Measurements from ENCODE around the gene SPRR3.

The SPRR3 gene

DNA sequence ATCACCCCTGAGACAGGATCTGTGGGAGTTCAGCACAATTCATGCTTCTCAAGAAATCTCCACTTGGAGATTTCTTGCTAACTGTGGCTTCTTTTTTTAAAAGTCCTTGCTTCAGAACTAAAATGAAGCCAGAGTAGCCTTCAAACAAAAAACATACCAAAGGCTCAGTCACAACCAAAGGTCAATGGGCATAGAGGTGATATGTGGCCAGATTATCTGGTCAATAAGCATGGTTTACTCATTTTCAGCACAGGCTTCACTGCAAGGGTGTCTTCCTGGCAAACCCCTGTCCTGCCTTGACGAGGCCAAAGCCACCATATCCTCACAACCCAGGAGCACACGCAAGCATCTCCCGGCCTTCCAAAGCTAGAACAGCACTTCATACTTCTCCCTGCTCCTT lies 42.3 kb upstream of the SPRR3 start:
- no peak overlapping the region for H3K18ac ChIP-seq (ENCODE audit: low read depth in 1 of 2, low read length in 2 of 2)
- no peak overlapping the region for H3K9ac ChIP-seq (ENCODE audit: low read length)
- H4K91ac ChIP-seq (ENCODE audit: low read length) = no peak overlapping the region
- H3K4me2 ChIP-seq (ENCODE audit: low read length, poor library complexity, severe bottlenecking) = no peak overlapping the region
- no peak overlapping the region for H3K4me3 ChIP-seq (ENCODE audit: insufficient read depth in 1 of 2, low read depth in 1 of 2, low read length in 2 of 2)
- H3K27me3 ChIP-seq (ENCODE audit: control insufficient read depth in 1 of 2, insufficient read depth in 1 of 2, low read length in 2 of 2) = no peaks in the 10 kb centered on the region
- H3K14ac ChIP-seq (ENCODE audit: low read length in 2 of 2) = no peak overlapping the region
- H3K9me3 ChIP-seq (ENCODE audit: control insufficient read depth, low read length) = no peaks in the 10 kb centered on the region
- no CpG with 5 or more reads among the region's 3 CpGs for WGBS
- no peak overlapping the region for H3K23ac ChIP-seq (ENCODE audit: low read length in 2 of 2)
- H2AK5ac ChIP-seq (ENCODE audit: low read length, severe bottlenecking) = no peak overlapping the region
- H3K79me1 ChIP-seq (replicated peaks; ENCODE audit: low read length, poor library complexity, severe bottlenecking) = no peaks in the 10 kb centered on the region
- H3K4ac ChIP-seq (ENCODE audit: low read depth in 1 of 2, low read length in 2 of 2) = no peak overlapping the region
- no peak overlapping the region for H4K8ac ChIP-seq (ENCODE audit: low read length)
- H2BK5ac ChIP-seq (ENCODE audit: low read depth, low read length, poor library complexity, severe bottlenecking) = no peak overlapping the region
- no peaks in the 10 kb centered on the region for H3K4me1 ChIP-seq (ENCODE audit: control insufficient read depth, insufficient read depth, low read depth, low read length)
- no peak overlapping the region for H2AFZ ChIP-seq (ENCODE audit: low read depth, low read length)
- DNase-seq = no peak
- H3K36me3 ChIP-seq (ENCODE audit: control insufficient read depth in 1 of 2, insufficient read depth in 2 of 2, low read depth in 1 of 2, low read length in 2 of 2) = no peaks in the 10 kb centered on the region
- no peak overlapping the region for H2BK120ac ChIP-seq (ENCODE audit: low read depth, low read length)
- H2BK12ac ChIP-seq (ENCODE audit: low read length in 2 of 2) = no peak overlapping the region
- H2BK15ac ChIP-seq (ENCODE audit: low read depth, poor library complexity, severe bottlenecking) = no peak overlapping the region
- no peak overlapping the region for H3K27ac ChIP-seq (ENCODE audit: low read length, poor library complexity, severe bottlenecking)

DNA sequence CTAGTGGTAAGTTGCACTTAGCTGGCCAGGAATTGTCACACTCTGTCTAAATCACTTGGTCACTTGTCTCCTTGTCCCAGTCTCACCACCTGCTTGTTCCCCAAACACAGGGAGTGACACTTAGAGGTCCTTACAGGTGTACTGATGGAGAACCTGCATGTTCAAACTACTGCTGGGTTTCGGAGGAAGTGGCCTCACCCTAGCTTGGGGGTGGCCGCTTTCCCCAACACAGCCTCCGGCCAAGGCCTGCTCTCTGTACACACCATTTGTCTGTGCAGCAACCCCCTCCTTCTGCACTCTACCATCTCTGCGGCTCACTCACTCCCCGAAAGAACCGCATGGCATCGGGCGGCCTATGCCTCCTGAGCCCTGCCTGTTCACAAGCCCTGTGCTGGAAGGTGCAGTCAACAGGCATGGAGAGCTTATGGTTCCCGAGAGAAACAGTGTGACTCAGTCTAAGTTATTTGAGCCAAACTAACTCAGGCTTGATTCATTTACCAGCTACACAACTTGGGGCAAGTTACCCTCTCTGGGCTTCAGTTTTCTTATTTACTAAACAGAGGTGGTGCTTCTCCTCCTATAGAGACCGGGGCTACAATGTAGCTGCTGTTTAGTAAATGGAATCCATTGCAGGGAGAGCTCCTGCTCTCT lies 41.6 kb upstream of the SPRR3 start:
- WGBS = 85% methylated on average over 10 of the region's 10 CpGs
- no peak for DNase-seq
- no peak overlapping the region for H3K23ac ChIP-seq (ENCODE audit: low read length in 2 of 2)
- H3K79me1 ChIP-seq (replicated peaks; ENCODE audit: low read length, poor library complexity, severe bottlenecking) = no peaks in the 10 kb centered on the region
- H3K18ac ChIP-seq (ENCODE audit: low read depth in 1 of 2, low read length in 2 of 2) = no peak overlapping the region
- no peak overlapping the region for H2BK15ac ChIP-seq (ENCODE audit: low read depth, poor library complexity, severe bottlenecking)
- no peak overlapping the region for H2BK5ac ChIP-seq (ENCODE audit: low read depth, low read length, poor library complexity, severe bottlenecking)
- no peak overlapping the region for H3K14ac ChIP-seq (ENCODE audit: low read length in 2 of 2)
- no peak overlapping the region for H2BK120ac ChIP-seq (ENCODE audit: low read depth, low read length)
- no peak overlapping the region for H2AFZ ChIP-seq (ENCODE audit: low read depth, low read length)
- H3K27me3 ChIP-seq (ENCODE audit: control insufficient read depth in 1 of 2, insufficient read depth in 1 of 2, low read length in 2 of 2) = no peaks in the 10 kb centered on the region
- no peaks in the 10 kb centered on the region for H3K9me3 ChIP-seq (ENCODE audit: control insufficient read depth, low read length)
- no peak overlapping the region for H3K27ac ChIP-seq (ENCODE audit: low read length, poor library complexity, severe bottlenecking)
- H3K9ac ChIP-seq (ENCODE audit: low read length) = no peak overlapping the region
- no peak overlapping the region for H3K4ac ChIP-seq (ENCODE audit: low read depth in 1 of 2, low read length in 2 of 2)
- H4K8ac ChIP-seq (ENCODE audit: low read length) = no peak overlapping the region
- no peak overlapping the region for H3K4me2 ChIP-seq (ENCODE audit: low read length, poor library complexity, severe bottlenecking)
- H3K36me3 ChIP-seq (ENCODE audit: control insufficient read depth in 1 of 2, insufficient read depth in 2 of 2, low read depth in 1 of 2, low read length in 2 of 2) = no peaks in the 10 kb centered on the region
- no peak overlapping the region for H4K91ac ChIP-seq (ENCODE audit: low read length)
- H3K4me1 ChIP-seq (ENCODE audit: control insufficient read depth, insufficient read depth, low read depth, low read length) = no peaks in the 10 kb centered on the region
- no peak overlapping the region for H2BK12ac ChIP-seq (ENCODE audit: low read length in 2 of 2)
- no peak overlapping the region for H2AK5ac ChIP-seq (ENCODE audit: low read length, severe bottlenecking)
- no peak overlapping the region for H3K4me3 ChIP-seq (ENCODE audit: insufficient read depth in 1 of 2, low read depth in 1 of 2, low read length in 2 of 2)

DNA sequence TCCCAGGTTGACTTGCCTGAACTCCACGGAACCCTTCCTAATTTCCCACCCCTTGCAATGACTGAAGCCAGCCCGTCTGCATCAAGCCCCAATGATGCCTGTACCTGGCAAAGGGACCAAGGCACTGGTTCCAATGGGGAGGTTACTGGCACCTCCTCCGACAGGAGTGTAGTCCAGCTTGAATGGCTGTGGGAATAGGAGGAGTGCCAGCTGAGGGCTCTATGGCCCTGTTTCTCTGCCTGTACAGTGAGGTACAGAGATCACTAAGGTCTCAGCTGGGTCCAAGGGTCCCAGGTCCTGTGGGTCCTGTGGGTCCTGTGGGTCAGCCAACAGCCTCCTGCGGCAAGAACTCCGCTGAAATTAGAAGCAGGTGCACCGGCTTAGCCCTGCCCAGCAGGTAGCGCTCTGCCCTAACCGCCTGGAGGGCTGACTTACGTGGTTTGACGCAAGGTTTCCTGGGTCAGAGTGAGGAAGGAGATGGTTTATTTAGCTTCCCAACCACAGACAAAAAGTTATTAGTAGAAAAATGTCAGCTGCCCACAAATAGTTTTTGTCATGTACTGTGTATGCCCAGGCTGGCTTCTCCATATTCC lies 41.0 kb upstream of the SPRR3 start:
- Histone ChIP-seq H3K4me2 (ENCODE audit: low read length, poor library complexity, severe bottlenecking) (no peak overlapping the region), H2BK12ac (ENCODE audit: low read length in 2 of 2) (no peak overlapping the region), H2AFZ (ENCODE audit: low read depth, low read length) (no peak overlapping the region), H4K8ac (ENCODE audit: low read length) (no peak overlapping the region), H3K79me1 (replicated peaks; ENCODE audit: low read length, poor library complexity, severe bottlenecking) (no peaks in the 10 kb centered on the region), H3K9ac (ENCODE audit: low read length) (no peak overlapping the region), H3K27me3 (ENCODE audit: control insufficient read depth in 1 of 2, insufficient read depth in 1 of 2, low read length in 2 of 2) (no peaks in the 10 kb centered on the region), H3K4me3 (ENCODE audit: insufficient read depth in 1 of 2, low read depth in 1 of 2, low read length in 2 of 2) (no peak overlapping the region), H2BK5ac (ENCODE audit: low read depth, low read length, poor library complexity, severe bottlenecking) (no peak overlapping the region), H3K14ac (ENCODE audit: low read length in 2 of 2) (no peak overlapping the region), H3K18ac (ENCODE audit: low read depth in 1 of 2, low read length in 2 of 2) (no peak overlapping the region), H2BK120ac (ENCODE audit: low read depth, low read length) (no peak overlapping the region), H3K36me3 (ENCODE audit: control insufficient read depth in 1 of 2, insufficient read depth in 2 of 2, low read depth in 1 of 2, low read length in 2 of 2) (no peaks in the 10 kb centered on the region), H3K27ac (ENCODE audit: low read length, poor library complexity, severe bottlenecking) (no peak overlapping the region), H4K91ac (ENCODE audit: low read length) (no peak overlapping the region), H3K4ac (ENCODE audit: low read depth in 1 of 2, low read length in 2 of 2) (no peak overlapping the region), H3K4me1 (ENCODE audit: control insufficient read depth, insufficient read depth, low read depth, low read length) (no peaks in the 10 kb centered on the region), H3K23ac (ENCODE audit: low read length in 2 of 2) (no peak overlapping the region), H2AK5ac (ENCODE audit: low read length, severe bottlenecking) (no peak overlapping the region), H3K9me3 (ENCODE audit: control insufficient read depth, low read length) (no peaks in the 10 kb centered on the region), H2BK15ac (ENCODE audit: low read depth, poor library complexity, severe bottlenecking) (no peak overlapping the region)
- no peak for DNase-seq
- WGBS = 70% methylated on average over 6 of the region's 10 CpGs

GRCh38 chr1:152961226-152961891 lies 40.2 kb upstream of the SPRR3 start:
- H3K9ac ChIP-seq (ENCODE audit: low read length) = no peak overlapping the region
- H4K91ac ChIP-seq (ENCODE audit: low read length) = no peak overlapping the region
- H3K27me3 ChIP-seq (ENCODE audit: control insufficient read depth in 1 of 2, insufficient read depth in 1 of 2, low read length in 2 of 2) = no peaks in the 10 kb centered on the region
- no peak overlapping the region for H2BK15ac ChIP-seq (ENCODE audit: low read depth, poor library complexity, severe bottlenecking)
- no peak overlapping the region for H3K27ac ChIP-seq (ENCODE audit: low read length, poor library complexity, severe bottlenecking)
- no peak for DNase-seq
- H2BK5ac ChIP-seq (ENCODE audit: low read depth, low read length, poor library complexity, severe bottlenecking) = no peak overlapping the region
- H3K4me2 ChIP-seq (ENCODE audit: low read length, poor library complexity, severe bottlenecking) = no peak overlapping the region
- 80% methylated on average over 7 of the region's 7 CpGs for WGBS
- H3K36me3 ChIP-seq (ENCODE audit: control insufficient read depth in 1 of 2, insufficient read depth in 2 of 2, low read depth in 1 of 2, low read length in 2 of 2) = no peaks in the 10 kb centered on the region
- no peak overlapping the region for H3K23ac ChIP-seq (ENCODE audit: low read length in 2 of 2)
- no peak overlapping the region for H2BK120ac ChIP-seq (ENCODE audit: low read depth, low read length)
- H2AK5ac ChIP-seq (ENCODE audit: low read length, severe bottlenecking) = no peak overlapping the region
- no peak overlapping the region for H3K14ac ChIP-seq (ENCODE audit: low read length in 2 of 2)
- H3K79me1 ChIP-seq (replicated peaks; ENCODE audit: low read length, poor library complexity, severe bottlenecking) = no peaks in the 10 kb centered on the region
- H2AFZ ChIP-seq (ENCODE audit: low read depth, low read length) = no peak overlapping the region
- H3K18ac ChIP-seq (ENCODE audit: low read depth in 1 of 2, low read length in 2 of 2) = no peak overlapping the region
- H3K4me1 ChIP-seq (ENCODE audit: control insufficient read depth, insufficient read depth, low read depth, low read length) = no peaks in the 10 kb centered on the region
- no peak overlapping the region for H3K4me3 ChIP-seq (ENCODE audit: insufficient read depth in 1 of 2, low read depth in 1 of 2, low read length in 2 of 2)
- H2BK12ac ChIP-seq (ENCODE audit: low read length in 2 of 2) = no peak overlapping the region
- no peak overlapping the region for H3K4ac ChIP-seq (ENCODE audit: low read depth in 1 of 2, low read length in 2 of 2)
- H4K8ac ChIP-seq (ENCODE audit: low read length) = no peak overlapping the region
- no peaks in the 10 kb centered on the region for H3K9me3 ChIP-seq (ENCODE audit: control insufficient read depth, low read length)

Measured in mesenchymal stem cell (in vitro differentiated cells and primary cell).